ENCODE measurements around the gene LGALS3BP. TPM values are rescaled to one million over a fixed set of nuclear protein-coding genes. Genes with fewer than 3 reads are reported as not detected.

Gene LGALS3BP
- total and polyA plus RNA-seq, 5 experiments from 2014 or later = 50.5 to 90.6 (median 54.4) TPM

GRCh38 chr17:79009397-79010303, 29.9 kb upstream of the LGALS3BP start, which contains the start of gene CANT1:
Gene CANT1 (minus strand): TSS chr17:79009764. CDS start chr17:78997622, 12,142 bp downstream.
- peak; percentile 92 to 97 for ATAC-seq
- POLR2A ChIA-PET = interaction anchor here (0.5 to 1.7 kb wide), 7 partner anchors 9 to 878 kb away, joined by 3 to 8 read pairs (median 4); partner anchors contain the start of gene ENGASE
- DNase-seq = peak; percentile 70 to 88 (median 82)
- Mint-ChIP-seq H3K9me3 (peaks cover 0 to 6% (median 0%) of the 10 kb centered on the region in 9 donors), H3K27me3 (peaks cover 0 to 3% (median 0%) of the 10 kb centered on the region in 5 donors), H3K4me3 (peak within 1 kb of the TSS; percentile 88 to 96 (median 92)), H3K27ac (peak within 1 kb of the TSS; percentile 92 to 98 (median 96)), H3K36me3 (no peaks in the 10 kb centered on the region), H3K4me1 (peaks cover 30 to 53% (median 50%) of the 10 kb centered on the region in 4 donors)

GRCh38 chr17:79008666-79009387, 29.1 kb upstream of the LGALS3BP start:
- H3K9me3 Mint-ChIP-seq = peaks cover 0 to under 1% (median 0%) of the 10 kb centered on the region in 9 donors
- peak overlapping the region; percentile 90 to 98 (median 95) for H3K27ac Mint-ChIP-seq
- POLR2A ChIA-PET = interaction anchor here (0.5 to 0.6 kb wide), 2 partner anchors 19 to 204 kb away, joined by 4 to 8 read pairs; no protein-coding TSS in a partner anchor

GRCh38 chr17:79007504-79008381, 28.0 kb upstream of the LGALS3BP start:
- Mint-ChIP-seq H3K4me1 (peaks cover 34 to 61% (median 57%) of the 10 kb centered on the region in 4 donors), H3K9me3 (no peaks in the 10 kb centered on the region), H3K27me3 (peaks cover 0 to 2% (median 0%) of the 10 kb centered on the region in 5 donors), H3K4me3 (peak overlapping the region; percentile 84 to 93 (median 90)), H3K27ac (peak overlapping the region; percentile 63 to 98 (median 90)), H3K36me3 (peaks cover 0 to 4% (median 0%) of the 10 kb centered on the region in 3 donors)
- DNase-seq (no peak), ATAC-seq (peak in 1 of 2 donors; percentile 22)
- POLR2A ChIA-PET = no interaction called here

More at GRCh38 chr17:79008666-79009387, 29.1 kb upstream of the LGALS3BP start:
- H3K27me3 Mint-ChIP-seq = peaks cover 0 to 2% (median 0%) of the 10 kb centered on the region in 5 donors
- H3K36me3 Mint-ChIP-seq = no peaks in the 10 kb centered on the region
- no peak for DNase-seq
- peak overlapping the region; percentile 84 to 93 (median 90) for H3K4me3 Mint-ChIP-seq
- peaks cover 30 to 53% (median 50%) of the 10 kb centered on the region in 4 donors for H3K4me1 Mint-ChIP-seq
- ATAC-seq = no peak

GRCh38 chr17:79006794-79007503, 27.2 kb upstream of the LGALS3BP start:
- Mint-ChIP-seq H3K27me3 (peaks cover 0 to 2% (median 0%) of the 10 kb centered on the region in 5 donors), H3K4me1 (peaks cover 37 to 69% (median 64%) of the 10 kb centered on the region in 4 donors), H3K9me3 (no peaks in the 10 kb centered on the region), H3K4me3 (peak overlapping the region in 9 of 10 donors; percentile 52 to 93 (median 88)), H3K27ac (peak overlapping the region; percentile 26 to 96 (median 74)), H3K36me3 (peaks cover 0 to 10% (median 0%) of the 10 kb centered on the region in 3 donors)
- POLR2A ChIA-PET = no interaction called here
- DNase-seq = no peak
- ATAC-seq = no peak

- ATAC-seq (no peak), DNase-seq (no peak)
- Mint-ChIP-seq H3K36me3 (peaks cover 0 to 19% (median 0%) of the 10 kb centered on the region in 3 donors), H3K4me3 (peak overlapping the region in 7 of 10 donors; percentile 12 to 88 (median 62)), H3K9me3 (no peaks in the 10 kb centered on the region), H3K27ac (peak overlapping the region; percentile 16 to 87 (median 70)), H3K27me3 (peaks cover 0 to 2% (median 0%) of the 10 kb centered on the region in 5 donors), H3K4me1 (peaks cover 41 to 78% (median 67%) of the 10 kb centered on the region in 4 donors)
- POLR2A ChIA-PET = no interaction called here
These were observed 26.3 kb upstream of the LGALS3BP start for GRCh38 chr17:79006046-79006445.

GRCh38 chr17:79005063-79005861, 25.5 kb upstream of the LGALS3BP start:
- H3K27ac Mint-ChIP-seq = peak overlapping the region; percentile 16 to 87 (median 64)
- H3K4me3 Mint-ChIP-seq = peak overlapping the region in 6 of 10 donors; percentile 6 to 88 (median 50)
- peaks cover 0 to 23% (median 0%) of the 10 kb centered on the region in 3 donors for H3K36me3 Mint-ChIP-seq
- no peaks in the 10 kb centered on the region for H3K9me3 Mint-ChIP-seq
- H3K27me3 Mint-ChIP-seq = peaks cover 0 to 2% (median 0%) of the 10 kb centered on the region in 5 donors
- peaks cover 47 to 82% (median 63%) of the 10 kb centered on the region in 4 donors for H3K4me1 Mint-ChIP-seq
- POLR2A ChIA-PET = no interaction called here
- ATAC-seq = no peak
- DNase-seq = peak in 1 of 10 donors; percentile 29

GRCh38 chr17:79003661-79004411, 24.1 kb upstream of the LGALS3BP start:
- peaks cover 0 to 28% (median 0%) of the 10 kb centered on the region in 3 donors for H3K36me3 Mint-ChIP-seq
- H3K9me3 Mint-ChIP-seq = no peaks in the 10 kb centered on the region
- H3K27me3 Mint-ChIP-seq = no peaks in the 10 kb centered on the region
- ATAC-seq (no peak), DNase-seq (no peak)
- H3K4me3 Mint-ChIP-seq = no peak overlapping the region
- POLR2A ChIA-PET = no interaction called here
- peak overlapping the region in 6 of 10 donors; percentile 17 to 86 (median 53) for H3K27ac Mint-ChIP-seq
- peaks cover 44 to 74% (median 57%) of the 10 kb centered on the region in 4 donors for H3K4me1 Mint-ChIP-seq

- ATAC-seq = no peak
- DNase-seq = no peak
- Mint-ChIP-seq H3K4me1 (peaks cover 38 to 65% (median 49%) of the 10 kb centered on the region in 4 donors), H3K27me3 (no peaks in the 10 kb centered on the region), H3K4me3 (no peak overlapping the region), H3K9me3 (no peaks in the 10 kb centered on the region), H3K27ac (peak overlapping the region in 7 of 10 donors; percentile 17 to 86 (median 47)), H3K36me3 (peaks cover 0 to 33% (median 0%) of the 10 kb centered on the region in 3 donors)
- POLR2A ChIA-PET = no interaction called here
These were observed 23.3 kb upstream of the LGALS3BP start for GRCh38 chr17:79002796-79003593.

GRCh38 chr17:79002291-79002690, 22.6 kb upstream of the LGALS3BP start:
- POLR2A ChIA-PET = interaction anchor here (0.7 kb wide), 1 partner anchor 16 kb away, joined by 3 read pairs; no protein-coding TSS in a partner anchor
- no peak for ATAC-seq
- peaks cover 0 to 39% (median 0%) of the 10 kb centered on the region in 3 donors for H3K36me3 Mint-ChIP-seq
- no peak for DNase-seq
- no peak overlapping the region for H3K4me3 Mint-ChIP-seq
- no peaks in the 10 kb centered on the region for H3K27me3 Mint-ChIP-seq
- H3K4me1 Mint-ChIP-seq = peaks cover 33 to 58% (median 42%) of the 10 kb centered on the region in 4 donors
- H3K27ac Mint-ChIP-seq = peak overlapping the region in 3 of 10 donors; percentile 47 to 83 (median 54)
- no peaks in the 10 kb centered on the region for H3K9me3 Mint-ChIP-seq
